ENCODE results near the gene WDR5B. TPM values are rescaled to one million over a fixed set of nuclear protein-coding genes. Genes with fewer than 3 reads are reported as not detected.
A peak's percentile ranks its signal among the peaks of the same experiment; 100 is the strongest.

Gene WDR5B
- 1 to 10 TPM; 5.1 to 9.4 (median 6.3) TPM for total RNA-seq
- total RNA-seq (2013) = 21.9 TPM

- Histone ChIP-seq H3K9me3 (ENCODE audit: control insufficient read depth, insufficient read depth, low read length) (no peaks in the 10 kb centered on the region), H3K4me3 (ENCODE audit: low read length) (peak within 1 kb of the TSS; percentile 80), H3K36me3 (ENCODE audit: control insufficient read depth, insufficient read depth, low read length) (peaks cover 2% of the 10 kb centered on the region), H3K27me3 (ENCODE audit: control insufficient read depth, insufficient read depth, low read length) (no peaks in the 10 kb centered on the region), H3K27ac (ENCODE audit: low read length) (peak within 1 kb of the TSS; percentile 92), H3K4me1 (ENCODE audit: control insufficient read depth, insufficient read depth, low read length) (peaks cover 13% of the 10 kb centered on the region)
- ATAC-seq (peak; percentile 88 to 95 (median 92)), DNase-seq (peak; percentile 99 to 100)
- Mint-ChIP-seq H3K27me3 (ENCODE audit: low read depth in 2 of 2) (no peaks in the 10 kb centered on the region), H3K27ac (peak within 1 kb of the TSS; percentile 98), H3K9me3 (no peaks in the 10 kb centered on the region), H3K4me3 (peak within 1 kb of the TSS; percentile 97), H3K4me1 (peaks cover 37 to 51% of the 10 kb centered on the region in 2 donors), H3K36me3 (no peaks in the 10 kb centered on the region)
- WGBS (ENCODE audit: insufficient coverage) = 0% methylated on average over 48 of the region's 48 CpGs
- TF ChIP-seq CTCF (IDR thresholded peaks at IDR 0.05) = no peak
- intact Hi-C loops (cut with micrococcal nuclease) = loop anchor here (1.0 to 10.0 kb wide), 6 partner anchors 32 to 1169 kb away; partner anchors contain the start of genes FAM162A, HACD2, HSPBAP1 and KPNA1
These were observed at the start of gene WDR5B for GRCh38 chr3:122415762-122416654. Gene WDR5B, minus strand, starts transcription at chr3:122416062. Its CDS starts 534 bp downstream, at chr3:122415528.

DNA sequence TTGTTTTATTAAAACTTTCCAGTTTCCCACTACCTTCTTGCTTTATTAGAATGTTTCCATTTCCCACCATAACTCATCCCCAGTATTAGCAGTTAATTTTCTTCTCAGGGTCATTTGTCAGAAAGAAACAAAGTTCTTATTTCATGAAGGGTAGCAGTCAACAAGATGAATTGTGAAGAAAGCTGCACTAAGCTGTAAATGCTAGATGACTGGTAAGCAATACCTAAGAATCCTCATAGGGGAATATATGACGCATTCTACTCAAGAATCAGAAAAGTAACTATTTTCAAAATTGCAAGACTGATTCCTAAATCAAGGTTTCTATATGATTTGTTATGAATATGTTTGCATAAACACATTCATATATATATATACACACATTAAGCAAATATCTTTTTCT is 48.8 kb upstream of the WDR5B start:
- TF ChIP-seq CTCF (IDR thresholded peaks at IDR 0.05) = no peak
- H3K27ac ChIP-seq (ENCODE audit: low read length) = no peak overlapping the region
- H3K4me3 ChIP-seq (ENCODE audit: low read length) = no peak overlapping the region
- Mint-ChIP-seq H3K4me1 (peaks cover 22 to 25% of the 10 kb centered on the region in 2 donors), H3K27me3 (ENCODE audit: low read depth in 2 of 2) (no peaks in the 10 kb centered on the region), H3K36me3 (peaks cover 12% of the 10 kb centered on the region), H3K27ac (peak overlapping the region; percentile 35 to 38), H3K9me3 (no peaks in the 10 kb centered on the region), H3K4me3 (no peak overlapping the region)
- no peak for DNase-seq
- intact Hi-C loops (cut with micrococcal nuclease) = loop anchor here (5.0 kb wide), 1 partner anchor 38 kb away; no protein-coding TSS in a partner anchor
- no peak for ATAC-seq
- no peaks in the 10 kb centered on the region for H3K9me3 ChIP-seq (ENCODE audit: control insufficient read depth, insufficient read depth, low read length)
- H3K27me3 ChIP-seq (ENCODE audit: control insufficient read depth, insufficient read depth, low read length) = no peaks in the 10 kb centered on the region
- peaks cover 31% of the 10 kb centered on the region for H3K36me3 ChIP-seq (ENCODE audit: control insufficient read depth, insufficient read depth, low read length)
- no peaks in the 10 kb centered on the region for H3K4me1 ChIP-seq (ENCODE audit: control insufficient read depth, insufficient read depth, low read length)
- no CpG with 5 or more reads among the region's 1 CpG for WGBS (ENCODE audit: insufficient coverage)

DNA sequence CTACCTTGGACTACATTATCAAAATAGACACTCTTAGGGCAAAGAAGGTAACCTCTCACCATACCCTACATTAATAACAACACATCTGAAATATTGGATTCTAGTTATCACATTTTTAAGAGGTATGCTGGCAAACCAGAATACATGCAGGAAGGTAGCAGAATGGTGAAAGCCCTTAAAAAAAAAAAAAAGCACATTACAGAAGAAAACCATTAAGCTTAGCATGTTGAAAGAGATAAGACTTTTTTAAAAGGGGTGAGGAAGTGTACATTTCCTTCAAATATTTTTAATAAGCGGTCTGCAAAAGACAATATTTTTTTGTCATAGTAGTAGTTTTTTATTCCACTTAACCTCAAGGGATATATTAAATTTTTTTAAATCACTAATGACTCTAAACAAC is 46.5 kb upstream of the WDR5B start:
- Mint-ChIP-seq H3K4me3 (no peak overlapping the region), H3K27ac (peak overlapping the region in 1 of 2 donors; percentile 68), H3K4me1 (peaks cover 3 to 16% of the 10 kb centered on the region in 2 donors), H3K27me3 (ENCODE audit: low read depth in 2 of 2) (no peaks in the 10 kb centered on the region), H3K9me3 (no peaks in the 10 kb centered on the region), H3K36me3 (peaks cover 16% of the 10 kb centered on the region)
- no peaks in the 10 kb centered on the region for H3K27me3 ChIP-seq (ENCODE audit: control insufficient read depth, insufficient read depth, low read length)
- no peaks in the 10 kb centered on the region for H3K4me1 ChIP-seq (ENCODE audit: control insufficient read depth, insufficient read depth, low read length)
- ATAC-seq (no peak), DNase-seq (no peak)
- no peaks in the 10 kb centered on the region for H3K9me3 ChIP-seq (ENCODE audit: control insufficient read depth, insufficient read depth, low read length)
- H3K36me3 ChIP-seq (ENCODE audit: control insufficient read depth, insufficient read depth, low read length) = peaks cover 53% of the 10 kb centered on the region
- intact Hi-C loops (cut with micrococcal nuclease) = loop anchor here (5.0 kb wide), 1 partner anchor 40 kb away; no protein-coding TSS in a partner anchor
- WGBS (ENCODE audit: insufficient coverage) = no CpG with 5 or more reads among the region's 1 CpG
- no peak overlapping the region for H3K27ac ChIP-seq (ENCODE audit: low read length)
- no peak overlapping the region for H3K4me3 ChIP-seq (ENCODE audit: low read length)
- TF ChIP-seq CTCF (IDR thresholded peaks at IDR 0.05) = no peak
